Vagina (tissue), 2 donors: ENCODE data around the gene LIG3. TPM values are rescaled to one million over a fixed set of nuclear protein-coding genes. Genes with fewer than 3 reads are reported as not detected.
A peak's percentile ranks its signal among the peaks of the same experiment; 100 is the strongest.

Experiments
- DNase-seq, 2 donors: peaks; one replicate each; pipeline ENCODE4 v3.0.0-alpha.2; 2017; ENCODE audit errors: extremely low spot score in 2 of 2
- H3K27ac ChIP-seq: fragments of 200-600 bp; sonication (generic); one replicate; pipeline ENCODE4 v1.5.1; 2019
- H3K27me3 ChIP-seq: fragments of 200-600 bp; sonication (generic); one replicate; pipeline ENCODE4 v1.5.1; 2019
- H3K36me3 ChIP-seq, 2 donors: fragments of 200-600 bp; sonication (generic); one replicate each; pipeline ENCODE4 v1.5.1; 2017 to 2019
- H3K4me1 ChIP-seq: fragments of 200-600 bp; sonication (generic); one replicate; pipeline ENCODE4 v1.5.1; 2019
- H3K4me3 ChIP-seq, 2 donors: fragments of 200-600 bp; sonication (generic); 1 replicate in 1 of 2; 2 replicates in 1 of 2; pipeline ENCODE4 v1.5.1; 2016 to 2019
- H3K9me3 ChIP-seq: fragments of 200-600 bp; sonication (generic); one replicate; pipeline ENCODE4 v1.5.1; 2019
- POLR2A ChIP-seq, 2 donors: fragments of 450-650 bp; IDR thresholded peaks; one replicate each; pipeline ENCODE4 v1.6.1; 2017; ENCODE audit warnings: antibody characterized with exemption in 2 of 2, mild to moderate bottlenecking in 2 of 2, moderate library complexity in 2 of 2
- POLR2AphosphoS5 ChIP-seq, 2 donors: sonication (generic); formaldehyde crosslinking; IDR thresholded peaks; one replicate each; pipeline ENCODE4 v1.9.0; 2017; ENCODE audit warnings: antibody characterized with exemption in 2 of 2, mild to moderate bottlenecking in 2 of 2, low read depth in 1 of 2; ENCODE audit not compliant: insufficient read depth in 1 of 2
- intact Hi-C: fragments of 100-400 bp; cut with DNase I; formaldehyde crosslinking; loops from one replicate; pipeline ENCODE4 v1.15.1; 2023
- total RNA-seq: library from RNA; depleted of rRNA; stranded (reverse); fragments of >200 nt; gene quantifications from one replicate; pipeline ENCODE4 v1.2.3, GENCODE V29; 2016
- TF ChIP-seq, protein P1 (sequence below), 3 experiments: fragments of 450-650 bp in 2 of 3; fragments of 200-600 bp in 1 of 3; sonication (generic) in 1 of 3; IDR thresholded peaks; one replicate each; pipeline ENCODE4 v1.5.1; 2017 to 2019; ENCODE audit warnings: antibody characterized with exemption in 3 of 3, mild to moderate bottlenecking in 2 of 3, moderate library complexity in 2 of 3

The LIG3 gene
- total RNA-seq, 1 donor from 2014 or later: 30.0 TPM

- intact Hi-C loops: no loop called here
- TF ChIP-seq, protein P1, sequence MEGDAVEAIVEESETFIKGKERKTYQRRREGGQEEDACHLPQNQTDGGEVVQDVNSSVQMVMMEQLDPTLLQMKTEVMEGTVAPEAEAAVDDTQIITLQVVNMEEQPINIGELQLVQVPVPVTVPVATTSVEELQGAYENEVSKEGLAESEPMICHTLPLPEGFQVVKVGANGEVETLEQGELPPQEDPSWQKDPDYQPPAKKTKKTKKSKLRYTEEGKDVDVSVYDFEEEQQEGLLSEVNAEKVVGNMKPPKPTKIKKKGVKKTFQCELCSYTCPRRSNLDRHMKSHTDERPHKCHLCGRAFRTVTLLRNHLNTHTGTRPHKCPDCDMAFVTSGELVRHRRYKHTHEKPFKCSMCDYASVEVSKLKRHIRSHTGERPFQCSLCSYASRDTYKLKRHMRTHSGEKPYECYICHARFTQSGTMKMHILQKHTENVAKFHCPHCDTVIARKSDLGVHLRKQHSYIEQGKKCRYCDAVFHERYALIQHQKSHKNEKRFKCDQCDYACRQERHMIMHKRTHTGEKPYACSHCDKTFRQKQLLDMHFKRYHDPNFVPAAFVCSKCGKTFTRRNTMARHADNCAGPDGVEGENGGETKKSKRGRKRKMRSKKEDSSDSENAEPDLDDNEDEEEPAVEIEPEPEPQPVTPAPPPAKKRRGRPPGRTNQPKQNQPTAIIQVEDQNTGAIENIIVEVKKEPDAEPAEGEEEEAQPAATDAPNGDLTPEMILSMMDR (IDR thresholded peaks at IDR 0.05): no peak
- TF ChIP-seq POLR2A (IDR thresholded peaks at IDR 0.05): no peak
- TF ChIP-seq POLR2AphosphoS5 (IDR thresholded peaks at IDR 0.05; ENCODE audit: insufficient read depth in 1 of 2, low read depth in 1 of 2): no peak
- Histone ChIP-seq H3K27ac (peak overlapping the region; percentile 98), H3K4me3 (peak overlapping the region; percentile 85 to 95), H3K27me3 (no peaks in the 10 kb centered on the region), H3K4me1 (peaks cover 33% of the 10 kb centered on the region), H3K9me3 (no peaks in the 10 kb centered on the region), H3K36me3 (peaks cover 0 to 10% of the 10 kb centered on the region in 2 donors)
- DNase-seq: no peak
These were observed 1.4 kb downstream of the LIG3 start for GRCh38 chr17:34981538-34982241.

GRCh38 chr17:34987232-34987631, 6.9 kb downstream of the LIG3 start:
- intact Hi-C loops: no loop called here
- H3K9me3 ChIP-seq: no peaks in the 10 kb centered on the region
- no peak overlapping the region for H3K27ac ChIP-seq
- DNase-seq: no peak
- no peak for TF ChIP-seq POLR2AphosphoS5 (IDR thresholded peaks at IDR 0.05; ENCODE audit: insufficient read depth in 1 of 2, low read depth in 1 of 2)
- no peak for TF ChIP-seq POLR2A (IDR thresholded peaks at IDR 0.05)
- TF ChIP-seq, protein P1 (IDR thresholded peaks at IDR 0.05): no peak
- H3K4me1 ChIP-seq: peaks cover 12% of the 10 kb centered on the region
- H3K27me3 ChIP-seq: no peaks in the 10 kb centered on the region
- no peak overlapping the region for H3K4me3 ChIP-seq
- peaks cover 0 to 41% of the 10 kb centered on the region in 2 donors for H3K36me3 ChIP-seq

DNA sequence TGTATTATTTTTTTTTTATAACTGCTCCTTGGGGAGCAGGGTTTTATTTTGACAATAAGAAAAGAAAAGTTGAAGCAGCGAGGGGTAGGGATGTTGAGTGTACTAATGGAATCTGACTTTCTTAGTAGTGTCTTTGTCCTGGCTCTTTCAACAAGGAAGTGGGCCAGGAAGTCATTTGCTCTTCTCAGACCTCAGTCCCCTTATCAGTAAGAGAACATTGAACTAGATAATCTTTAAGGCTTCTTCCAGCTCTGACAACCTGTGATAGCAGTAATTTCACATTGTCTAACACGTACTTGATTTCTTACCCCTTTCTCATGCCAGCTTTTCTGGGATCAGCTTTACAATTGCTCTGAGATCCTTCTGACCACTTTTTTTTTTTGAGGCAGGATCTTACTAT, 8.3 kb downstream of the LIG3 start:
- intact Hi-C loops: no loop called here
- no peaks in the 10 kb centered on the region for H3K4me1 ChIP-seq
- no peak overlapping the region for H3K4me3 ChIP-seq
- no peak for DNase-seq
- H3K36me3 ChIP-seq: peaks cover 0 to 52% of the 10 kb centered on the region in 2 donors
- TF ChIP-seq POLR2A (IDR thresholded peaks at IDR 0.05): no peak
- TF ChIP-seq, protein P1 (IDR thresholded peaks at IDR 0.05): no peak
- no peak for TF ChIP-seq POLR2AphosphoS5 (IDR thresholded peaks at IDR 0.05; ENCODE audit: insufficient read depth in 1 of 2, low read depth in 1 of 2)
- no peak overlapping the region for H3K27ac ChIP-seq
- H3K27me3 ChIP-seq: no peaks in the 10 kb centered on the region
- H3K9me3 ChIP-seq: no peaks in the 10 kb centered on the region

- Histone ChIP-seq H3K4me3 (no peak overlapping the region), H3K4me1 (no peaks in the 10 kb centered on the region), H3K9me3 (no peaks in the 10 kb centered on the region), H3K36me3 (peaks cover 0 to 59% of the 10 kb centered on the region in 2 donors), H3K27me3 (no peaks in the 10 kb centered on the region), H3K27ac (no peak overlapping the region)
- intact Hi-C loops: no loop called here
- TF ChIP-seq, protein P1 (IDR thresholded peaks at IDR 0.05): no peak
- TF ChIP-seq POLR2AphosphoS5 (IDR thresholded peaks at IDR 0.05; ENCODE audit: insufficient read depth in 1 of 2, low read depth in 1 of 2) (no peak), POLR2A (IDR thresholded peaks at IDR 0.05) (no peak)
- DNase-seq: no peak
These were observed 9.2 kb downstream of the LIG3 start for GRCh38 chr17:34989473-34989872.

DNA sequence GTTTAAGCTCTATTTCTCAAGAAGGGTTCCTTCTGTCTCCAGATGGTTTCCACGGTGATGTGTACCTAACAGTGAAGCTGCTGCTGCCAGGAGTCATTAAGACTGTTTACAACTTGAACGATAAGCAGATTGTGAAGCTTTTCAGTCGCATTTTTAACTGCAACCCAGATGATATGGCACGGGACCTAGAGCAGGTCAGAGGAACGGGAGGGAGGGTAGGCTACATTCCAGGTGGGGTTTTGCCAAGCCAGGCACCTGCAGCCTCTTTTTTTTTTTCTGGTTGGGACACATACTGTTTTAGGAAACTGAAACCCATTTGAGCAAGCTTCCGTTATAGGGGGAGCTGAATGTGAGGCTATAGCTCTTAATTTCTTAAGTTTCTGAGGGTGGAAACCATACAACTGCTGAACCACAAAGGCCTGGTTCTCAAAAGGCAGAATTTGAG, 10.6 kb downstream of the LIG3 start:
- intact Hi-C loops: no loop called here
- H3K4me1 ChIP-seq: no peaks in the 10 kb centered on the region
- no peak overlapping the region for H3K4me3 ChIP-seq
- no peak overlapping the region for H3K27ac ChIP-seq
- DNase-seq: no peak
- TF ChIP-seq, protein P1 (IDR thresholded peaks at IDR 0.05): no peak
- no peak for TF ChIP-seq POLR2AphosphoS5 (IDR thresholded peaks at IDR 0.05; ENCODE audit: insufficient read depth in 1 of 2, low read depth in 1 of 2)
- TF ChIP-seq POLR2A (IDR thresholded peaks at IDR 0.05): no peak
- H3K36me3 ChIP-seq: peaks cover 0 to 65% of the 10 kb centered on the region in 2 donors
- H3K9me3 ChIP-seq: no peaks in the 10 kb centered on the region
- no peaks in the 10 kb centered on the region for H3K27me3 ChIP-seq
